Epidermal melanocyte (primary cell): ENCODE results near the gene KATNAL1.
"Not testable (repeated sequence)": the region's sequence is repeated elsewhere in the genome, so short reads cannot be mapped to it uniquely, and the experiment has no call there.

Experiments
- DNase-seq: peaks from one replicate; pipeline ENCODE4 v3.0.0; 2011; ENCODE audit warnings: low spot score; ENCODE audit not compliant: insufficient read length

Gene KATNAL1

DNA sequence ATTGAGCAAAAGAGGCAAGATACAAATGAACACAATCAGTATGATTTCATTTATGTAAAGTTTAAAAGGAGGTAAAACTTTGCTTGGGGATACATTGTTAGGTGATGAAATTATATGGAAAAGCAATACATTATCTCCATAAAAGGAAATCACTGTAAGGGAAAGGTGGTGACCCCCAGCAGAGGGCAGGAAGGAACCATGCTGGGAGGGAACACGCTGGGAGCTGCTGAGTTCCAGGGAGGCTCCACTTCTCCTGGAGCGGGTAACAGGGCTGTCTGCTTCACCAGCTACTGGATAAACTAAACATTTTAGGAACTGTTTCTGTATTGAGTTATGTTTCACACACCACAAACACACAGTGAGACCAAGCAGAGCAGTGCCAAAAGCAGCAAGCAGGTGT is 91.2 kb downstream of the KATNAL1 start:
- no peak for DNase-seq

- no peak for DNase-seq
Observed at GRCh38 chr13:30212256-30212655, 95.1 kb downstream of the KATNAL1 start.

- no peak for DNase-seq
Observed at GRCh38 chr13:30211745-30212144, 95.6 kb downstream of the KATNAL1 start.

DNA sequence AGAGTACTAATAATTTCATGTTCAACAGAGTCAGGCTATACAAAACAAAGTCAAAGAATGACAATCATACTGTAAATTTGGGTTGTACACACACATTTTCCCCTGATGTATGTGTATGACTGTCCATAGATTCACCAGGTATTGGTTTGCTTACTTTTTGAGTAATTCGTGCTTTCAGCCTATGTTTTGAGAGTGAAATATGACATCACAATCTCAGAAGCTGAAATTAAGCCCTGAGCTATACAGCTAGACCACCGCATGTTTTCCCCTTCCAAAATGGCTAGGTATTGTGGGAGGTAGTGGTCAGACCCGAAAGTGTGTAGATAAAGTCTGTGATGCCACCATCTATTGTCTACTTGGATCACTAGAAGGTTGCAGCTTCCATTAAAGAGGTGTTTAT is 102.8 kb downstream of the KATNAL1 start:
- no peak for DNase-seq

GRCh38 chr13:30196025-30196424 is 111.3 kb downstream of the KATNAL1 start:
- DNase-seq = no peak

- no peak for DNase-seq
Observed at GRCh38 chr13:30194906-30195305, 112.4 kb downstream of the KATNAL1 start.

GRCh38 chr13:30193279-30194234 is 113.8 kb downstream of the KATNAL1 start:
- DNase-seq = no peak

DNA sequence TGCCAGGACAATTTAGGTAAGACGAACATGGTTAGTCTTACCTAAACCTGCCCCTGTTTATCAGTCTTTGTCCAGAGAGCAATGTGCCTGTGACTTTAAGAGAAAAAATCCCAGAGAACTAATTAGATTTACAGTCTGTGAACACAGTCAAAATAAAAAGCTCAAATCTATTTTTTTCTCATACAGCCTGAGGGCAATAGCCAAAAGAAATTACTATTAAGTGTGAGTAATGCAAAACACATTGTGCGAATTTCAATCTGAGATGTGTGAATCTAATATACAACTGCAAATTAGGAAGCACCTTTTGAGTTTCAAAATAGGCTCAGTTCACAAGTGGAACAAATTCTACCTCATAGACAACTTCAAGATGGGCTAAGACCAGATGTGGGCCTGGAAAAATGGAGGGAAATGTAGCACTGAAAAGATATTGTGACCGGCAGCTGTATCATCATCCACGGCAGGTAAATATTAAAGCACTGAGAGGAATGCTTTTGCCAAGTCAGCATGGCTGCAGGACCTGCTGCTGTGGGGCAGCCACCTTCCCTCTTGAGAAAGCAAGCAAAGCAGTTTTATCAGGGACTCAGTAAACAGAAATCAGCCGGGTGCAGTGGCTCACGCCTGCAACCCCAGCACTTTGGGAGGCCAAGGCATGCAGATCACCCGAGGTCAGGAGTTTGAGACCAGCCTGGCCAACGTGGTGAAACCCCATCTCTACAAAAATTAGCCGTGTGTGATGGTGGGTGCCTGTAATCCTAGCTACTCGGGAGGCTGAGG is 114.8 kb downstream of the KATNAL1 start:
- no peak for DNase-seq

DNA sequence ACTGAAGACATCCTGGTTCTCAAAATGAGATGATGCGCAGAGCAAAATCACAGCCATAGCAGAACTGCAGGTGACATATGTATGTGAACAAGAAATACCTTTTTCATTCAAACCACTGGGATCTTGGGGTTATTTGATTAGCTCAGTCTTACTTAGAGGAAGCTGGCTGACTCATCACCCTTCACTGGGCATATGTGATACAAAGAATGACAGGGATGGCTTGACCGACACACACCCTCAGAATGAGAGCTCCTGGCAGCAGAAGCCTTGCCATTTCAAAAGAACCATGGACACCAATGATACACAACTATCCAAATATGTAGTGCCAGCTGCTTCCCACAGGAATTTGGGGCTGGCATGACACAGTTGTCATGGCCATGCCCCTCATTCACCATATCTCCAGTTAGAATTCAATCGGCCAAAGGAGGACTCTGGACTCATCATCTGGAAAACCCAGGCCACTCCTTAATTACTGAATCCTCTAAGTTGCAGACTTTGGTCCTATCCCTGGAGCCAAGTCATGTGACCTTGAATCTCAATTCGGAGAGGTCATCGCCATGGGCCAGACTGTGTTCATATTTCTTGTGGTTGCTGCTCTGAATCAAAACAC is 115.8 kb downstream of the KATNAL1 start:
- no peak for DNase-seq

DNA sequence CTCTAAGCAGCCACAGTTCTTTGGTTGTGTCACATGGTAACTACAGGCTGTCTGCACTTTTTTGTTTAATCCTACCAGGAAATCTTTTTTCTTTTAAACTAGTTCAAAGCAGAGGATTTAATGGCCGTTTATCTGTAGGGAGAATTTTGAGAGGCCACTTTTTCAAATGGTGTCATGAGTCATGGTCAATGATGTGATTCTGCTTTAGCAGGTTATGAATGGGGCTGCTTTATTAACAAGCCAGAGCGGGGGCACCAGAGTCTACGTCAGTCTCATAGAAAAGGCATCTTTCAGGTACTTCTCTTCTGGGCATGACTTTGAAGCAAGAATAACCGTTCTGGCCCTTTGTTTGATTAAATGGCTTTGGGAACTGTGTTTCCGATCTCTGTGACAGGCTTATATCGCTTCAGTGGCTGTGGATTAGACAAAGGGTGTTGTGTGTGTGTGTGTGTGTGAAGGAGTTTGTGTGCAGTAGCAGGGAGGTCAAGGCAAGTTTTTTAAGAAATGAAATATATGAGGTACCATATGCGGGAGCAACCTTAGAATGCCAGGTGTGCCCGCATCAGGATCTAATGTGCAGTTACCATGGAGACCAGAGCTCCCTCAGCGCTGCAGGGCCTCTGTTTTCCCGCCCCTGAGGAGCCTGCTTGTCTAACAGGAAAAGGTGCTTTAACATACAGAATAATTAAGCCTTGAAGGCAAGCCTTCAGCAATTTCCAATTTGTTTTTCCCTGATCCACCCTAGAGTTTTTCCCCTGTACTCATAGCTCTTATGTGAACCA is 120.5 kb downstream of the KATNAL1 start:
- DNase-seq = no peak

- no peak for DNase-seq
Observed at GRCh38 chr13:30181888-30182651, 125.3 kb downstream of the KATNAL1 start.

DNA sequence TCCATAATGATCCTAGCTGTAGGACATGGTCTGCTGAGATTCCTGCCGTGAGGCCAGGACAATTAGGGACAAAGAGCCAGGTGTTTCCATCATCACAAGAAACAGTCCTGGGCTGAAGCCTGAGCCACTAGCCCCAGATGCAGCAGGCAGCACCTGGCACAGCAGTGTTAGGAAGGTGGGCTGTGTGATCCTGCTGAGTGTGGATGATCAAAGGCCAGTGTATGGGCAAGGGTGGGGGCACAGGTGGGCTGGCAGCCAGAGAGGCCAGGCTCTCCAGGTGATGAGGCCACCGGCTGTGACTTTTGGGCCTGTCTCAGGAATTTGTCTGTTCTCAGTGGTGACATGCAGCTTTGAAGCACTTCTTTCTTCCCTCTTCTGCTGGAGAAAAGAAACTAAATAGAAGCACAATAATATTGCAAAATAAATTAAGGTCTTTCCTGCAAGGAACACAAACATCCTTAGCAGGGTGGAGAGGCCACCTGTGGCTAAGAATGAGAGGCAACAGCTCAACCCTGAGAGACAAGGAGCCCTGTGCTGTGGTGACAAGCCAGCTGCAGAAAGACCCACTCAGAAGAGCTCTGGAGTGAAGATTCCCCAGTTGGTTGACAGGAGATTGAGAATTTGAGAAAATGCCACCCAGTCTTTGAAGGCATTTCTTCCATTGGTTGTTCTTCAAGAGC is 127.6 kb downstream of the KATNAL1 start:
- DNase-seq = no peak

GRCh38 chr13:30178976-30179375 is 128.4 kb downstream of the KATNAL1 start:
- DNase-seq = no peak

GRCh38 chr13:30175166-30175565 is 132.2 kb downstream of the KATNAL1 start:
- no peak for DNase-seq

DNA sequence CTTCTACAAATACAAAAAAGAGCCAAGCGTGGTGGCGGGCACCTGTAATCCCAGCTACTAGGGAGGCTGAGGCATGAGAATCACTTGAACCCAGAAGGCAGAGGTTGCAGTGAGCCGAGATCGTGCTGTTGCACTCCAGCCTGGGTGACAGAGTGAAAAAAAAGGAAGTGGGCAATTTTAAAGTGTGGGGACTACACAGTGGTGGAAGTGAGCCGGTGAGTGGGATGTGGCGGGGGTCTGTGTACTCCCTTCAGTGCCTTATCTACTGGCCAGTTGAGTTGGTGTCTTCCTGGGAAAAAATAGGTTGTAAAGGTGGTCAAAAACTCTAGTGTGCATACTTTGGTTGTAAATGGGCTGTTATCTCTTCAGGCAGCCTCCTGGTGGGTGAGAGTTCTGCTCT is 133.1 kb downstream of the KATNAL1 start:
- DNase-seq = not testable (repeated sequence)

DNA sequence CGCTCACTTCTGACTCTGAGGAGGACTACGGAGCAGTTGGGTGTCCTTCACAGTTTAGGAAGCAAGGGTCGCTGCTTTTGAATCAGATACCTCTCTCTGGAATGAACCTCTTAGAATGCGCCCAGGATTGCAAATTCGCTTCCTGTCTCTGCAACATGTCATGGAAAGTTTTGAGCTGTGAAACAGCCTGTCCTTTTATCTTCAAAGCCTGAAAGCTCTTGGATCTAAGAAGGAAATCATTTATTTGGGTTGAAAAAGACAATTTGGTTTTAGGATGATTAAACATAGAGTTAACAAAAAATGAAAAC is 134.1 kb downstream of the KATNAL1 start:
- no peak for DNase-seq

- DNase-seq = no peak
Observed at GRCh38 chr13:30172593-30173302, 134.6 kb downstream of the KATNAL1 start.

GRCh38 chr13:30170569-30170968 is 136.8 kb downstream of the KATNAL1 start:
- no peak for DNase-seq

DNA sequence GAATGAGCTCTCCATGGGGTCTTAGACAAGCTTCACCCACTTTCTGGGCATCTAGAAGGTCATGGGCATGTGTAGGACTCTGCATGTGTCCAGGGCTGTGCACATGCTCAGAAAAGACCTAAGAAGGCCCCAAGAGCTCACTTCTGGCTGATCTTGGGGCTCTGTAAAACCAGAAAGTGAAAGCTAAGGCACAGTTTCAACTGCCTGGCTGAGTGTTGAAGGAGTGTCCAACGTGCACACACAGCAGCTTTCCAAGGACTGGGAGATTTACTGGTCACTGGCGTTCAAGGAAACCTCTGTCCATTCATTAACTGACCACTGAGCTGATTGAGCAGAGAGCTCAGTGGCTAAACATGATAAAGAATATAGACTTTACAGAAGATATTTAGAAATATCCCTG is 137.9 kb downstream of the KATNAL1 start:
- DNase-seq = no peak
